CD14-positive monocyte (primary cell): ENCODE results near the gene UBIAD1. TPM values are rescaled to one million over a fixed set of nuclear protein-coding genes. Genes with fewer than 3 reads are reported as not detected.

ENCODE experiments used
- DNase-seq, 3 donors: peaks; one replicate each; pipeline ENCODE4 v3.0.0-alpha.2; 2011 to 2022
- H2AFZ ChIP-seq: 2 replicates; pipeline ENCODE4 v1.6.0; 2012; ENCODE audit warnings: mild to moderate bottlenecking, low read depth, low read length, inconsistent platforms; ENCODE audit not compliant: insufficient read depth, poor library complexity, severe bottlenecking
- H3K27ac ChIP-seq, 2 donors: 1 replicate in 1 of 2; 2 replicates in 1 of 2; pipeline ENCODE4 v1.5.1; 2012 to 2013; ENCODE audit warnings: low read length in 2 of 2, control low read depth in 1 of 2, inconsistent platforms in 1 of 2, low read depth in 1 of 2, mild to moderate bottlenecking in 1 of 2
- H3K27me3 ChIP-seq, 2 donors: one replicate each; pipeline versions ENCODE4 v1.6.0 to v1.6.1; 2011 to 2013; ENCODE audit warnings: low read length in 2 of 2; ENCODE audit not compliant: control insufficient read depth in 2 of 2, insufficient read depth in 2 of 2
- H3K36me3 ChIP-seq, 2 donors: replicated peaks in 1 of 2; 1 replicate in 1 of 2; 2 replicates in 1 of 2; pipeline versions ENCODE4 v1.5.1 to v1.6.1; 2012 to 2013; ENCODE audit warnings: low read length in 2 of 2, control low read depth in 1 of 2, inconsistent platforms in 1 of 2, mild to moderate bottlenecking in 1 of 2; ENCODE audit not compliant: insufficient read depth in 2 of 2, control insufficient read depth in 1 of 2
- H3K4me1 ChIP-seq, 2 donors: 1 replicate in 1 of 2; 2 replicates in 1 of 2; pipeline versions ENCODE4 v1.5.1 to v1.6.1; 2012 to 2013; ENCODE audit warnings: low read length in 2 of 2, control low read depth in 1 of 2, inconsistent platforms in 1 of 2, mild to moderate bottlenecking in 1 of 2, moderate library complexity in 1 of 2; ENCODE audit not compliant: insufficient read depth in 2 of 2, control insufficient read depth in 1 of 2
- H3K4me2 ChIP-seq: replicated peaks from 2 replicates; pipeline ENCODE3; 2012; ENCODE audit warnings: low read length, moderate library complexity, mild to moderate bottlenecking; ENCODE audit not compliant: poor library complexity, severe bottlenecking; ENCODE audit errors: extremely low read depth
- H3K4me3 ChIP-seq, 3 experiments: fragments of 200-600 bp in 1 of 3; sonication (generic) in 1 of 3; replicated peaks in 1 of 3; 1 replicate in 2 of 3; 2 replicates in 1 of 3; pipeline ENCODE4 v1.5.1; 2011 to 2013; ENCODE audit warnings: low read length in 3 of 3, mild to moderate bottlenecking in 3 of 3, control low read depth in 2 of 3, low read depth in 2 of 3, inconsistent platforms in 1 of 3, moderate library complexity in 1 of 3
- H3K79me2 ChIP-seq: 2 replicates; pipeline ENCODE4 v1.6.0; 2012; ENCODE audit warnings: mild to moderate bottlenecking, control low read depth, inconsistent platforms, low read length, moderate library complexity; ENCODE audit not compliant: insufficient read depth
- H3K9ac ChIP-seq: 2 replicates; pipeline ENCODE4 v1.6.0; 2017; ENCODE audit warnings: low read length, mild to moderate bottlenecking; ENCODE audit not compliant: insufficient read depth, poor library complexity, severe bottlenecking
- H3K9me3 ChIP-seq, 2 donors: replicated peaks in 1 of 2; 1 replicate in 1 of 2; 2 replicates in 1 of 2; pipeline versions ENCODE4 v1.5.1 to v1.6.1; 2012 to 2013; ENCODE audit warnings: low read length in 2 of 2, control low read depth in 1 of 2; ENCODE audit not compliant: control insufficient read depth in 1 of 2, insufficient read depth in 1 of 2
- H4K20me1 ChIP-seq: 2 replicates; pipeline ENCODE4 v1.6.0; 2012; ENCODE audit warnings: mild to moderate bottlenecking, low read length, control low read depth, moderate library complexity; ENCODE audit not compliant: insufficient read depth
- H3K27ac Mint-ChIP-seq, 7 donors: one replicate each; pipeline ENCODE4 v1.8.0; 2020; ENCODE audit warnings: mild to moderate bottlenecking in 7 of 7, mixed read lengths in 7 of 7, moderate library complexity in 6 of 7, inconsistent platforms in 2 of 7
- H3K27me3 Mint-ChIP-seq, 3 donors: one replicate each; pipeline ENCODE4 v1.8.0; 2021 to 2022; ENCODE audit warnings: low read depth in 3 of 3, mild to moderate bottlenecking in 3 of 3, mixed read lengths in 3 of 3, moderate library complexity in 3 of 3, inconsistent platforms in 1 of 3
- H3K36me3 Mint-ChIP-seq, 2 donors: one replicate each; pipeline ENCODE4 v1.8.0; 2020; ENCODE audit warnings: mixed read lengths in 2 of 2, inconsistent platforms in 1 of 2, mild to moderate bottlenecking in 1 of 2
- H3K4me1 Mint-ChIP-seq: one replicate; pipeline ENCODE4 v1.8.0; 2020; ENCODE audit warnings: mild to moderate bottlenecking, mixed read lengths
- H3K4me3 Mint-ChIP-seq, 2 donors: one replicate each; pipeline ENCODE4 v1.8.0; 2020; ENCODE audit warnings: mild to moderate bottlenecking in 2 of 2, mixed read lengths in 2 of 2, moderate library complexity in 1 of 2
- H3K9me3 Mint-ChIP-seq, 7 donors: one replicate each; pipeline ENCODE4 v1.8.0; 2020 to 2022; ENCODE audit warnings: mixed read lengths in 7 of 7, mild to moderate bottlenecking in 6 of 7, moderate library complexity in 6 of 7, inconsistent platforms in 2 of 7
- CTCF ChIP-seq: fragments of 200-600 bp; IDR thresholded peaks from one replicate; pipeline ENCODE4 v1.8.0; 2022; ENCODE audit warnings: antibody characterized with exemption, mild to moderate bottlenecking
- WGBS: methylation state at CpG from one replicate; pipeline ENCODE4 v1.1.5; 2013; ENCODE audit warnings: missing lambda C conversion rate; ENCODE audit not compliant: insufficient coverage; 5-methylcytosine and 5-hydroxymethylcytosine counted together
- intact Hi-C, 2 donors: fragments of 100-400 bp; cut with micrococcal nuclease; formaldehyde crosslinking; loops; one replicate each; pipeline versions ENCODE4 v1.15.0 to v1.15.1; 2023
- polyA plus RNA-seq, 3 donors: library from polyadenylated mRNA; depleted of rRNA in 1 of 3; unstranded in 2 of 3; stranded (reverse) in 1 of 3; fragments of 300-500 nt in 2 of 3; fragments of >200 nt in 1 of 3; fragmentation: Illumina TruSeq in 2 of 3; gene quantifications; 1 replicate in 2 of 3; 2 replicates in 1 of 3; pipeline ENCODE4 v1.2.3, GENCODE V29; 2012 to 2021

The UBIAD1 gene
- polyA plus RNA-seq, 3 donors: 4.3 to 10.5 (median 9.8) TPM

GRCh38 chr1:11289064-11289463, 16.1 kb downstream of the UBIAD1 start:
- no peaks in the 10 kb centered on the region for H3K4me1 Mint-ChIP-seq
- no peak for TF ChIP-seq CTCF

GRCh38 chr1:11291049-11291448, 18.1 kb downstream of the UBIAD1 start:
- no peak for DNase-seq
- no peak overlapping the region for H3K27ac Mint-ChIP-seq
- peaks cover 26 to 78% of the 10 kb centered on the region in 2 donors for H3K36me3 ChIP-seq

More at GRCh38 chr1:11289064-11289463, 16.1 kb downstream of the UBIAD1 start:
- Mint-ChIP-seq H3K27me3 (no peaks in the 10 kb centered on the region), H3K9me3 (no peaks in the 10 kb centered on the region), H3K36me3 (peaks cover 53 to 74% of the 10 kb centered on the region in 2 donors), H3K27ac (peak overlapping the region in 1 of 7 donors; percentile 48), H3K4me3 (no peak overlapping the region)
- WGBS: 100% methylated on average over 3 of the region's 5 CpGs
- Histone ChIP-seq H4K20me1 (no peaks in the 10 kb centered on the region), H3K4me2 (no peak overlapping the region), H3K4me3 (no peak overlapping the region), H2AFZ (no peak overlapping the region), H3K27me3 (no peaks in the 10 kb centered on the region), H3K27ac (no peak overlapping the region), H3K79me2 (peaks cover 1% of the 10 kb centered on the region), H3K4me1 (no peaks in the 10 kb centered on the region), H3K9ac (no peak overlapping the region), H3K9me3 (no peaks in the 10 kb centered on the region), H3K36me3 (peaks cover 26 to 70% of the 10 kb centered on the region in 2 donors)
- intact Hi-C loops: no loop called here
- no peak for DNase-seq

More at GRCh38 chr1:11291049-11291448, 18.1 kb downstream of the UBIAD1 start:
- no peaks in the 10 kb centered on the region for H3K9me3 Mint-ChIP-seq
- H3K4me1 ChIP-seq: no peaks in the 10 kb centered on the region
- no peaks in the 10 kb centered on the region for H3K4me1 Mint-ChIP-seq
- H4K20me1 ChIP-seq: no peaks in the 10 kb centered on the region
- 100% methylated on average over 1 of the region's 2 CpGs for WGBS
- peaks cover 56 to 76% of the 10 kb centered on the region in 2 donors for H3K36me3 Mint-ChIP-seq
- no peak for TF ChIP-seq CTCF
- no peaks in the 10 kb centered on the region for H3K79me2 ChIP-seq
- no peak overlapping the region for H3K4me2 ChIP-seq
- no peak overlapping the region for H3K4me3 ChIP-seq
- intact Hi-C loops: no loop called here
- no peak overlapping the region for H3K4me3 Mint-ChIP-seq
- no peaks in the 10 kb centered on the region for H3K9me3 ChIP-seq
- H3K9ac ChIP-seq: no peak overlapping the region
- no peaks in the 10 kb centered on the region for H3K27me3 ChIP-seq
- H3K27me3 Mint-ChIP-seq: no peaks in the 10 kb centered on the region
- no peak overlapping the region for H2AFZ ChIP-seq
- H3K27ac ChIP-seq: no peak overlapping the region
